ENCODE measurements around the gene PDGFRA. TPM values are rescaled to one million over a fixed set of nuclear protein-coding genes. Genes with fewer than 3 reads are reported as not detected.
A peak's percentile ranks its signal among the peaks of the same experiment; 100 is the strongest.

PDGFRA gene
- total and polyA plus RNA-seq, 9 donors: 192 to 736 (median 245) TPM

DNA sequence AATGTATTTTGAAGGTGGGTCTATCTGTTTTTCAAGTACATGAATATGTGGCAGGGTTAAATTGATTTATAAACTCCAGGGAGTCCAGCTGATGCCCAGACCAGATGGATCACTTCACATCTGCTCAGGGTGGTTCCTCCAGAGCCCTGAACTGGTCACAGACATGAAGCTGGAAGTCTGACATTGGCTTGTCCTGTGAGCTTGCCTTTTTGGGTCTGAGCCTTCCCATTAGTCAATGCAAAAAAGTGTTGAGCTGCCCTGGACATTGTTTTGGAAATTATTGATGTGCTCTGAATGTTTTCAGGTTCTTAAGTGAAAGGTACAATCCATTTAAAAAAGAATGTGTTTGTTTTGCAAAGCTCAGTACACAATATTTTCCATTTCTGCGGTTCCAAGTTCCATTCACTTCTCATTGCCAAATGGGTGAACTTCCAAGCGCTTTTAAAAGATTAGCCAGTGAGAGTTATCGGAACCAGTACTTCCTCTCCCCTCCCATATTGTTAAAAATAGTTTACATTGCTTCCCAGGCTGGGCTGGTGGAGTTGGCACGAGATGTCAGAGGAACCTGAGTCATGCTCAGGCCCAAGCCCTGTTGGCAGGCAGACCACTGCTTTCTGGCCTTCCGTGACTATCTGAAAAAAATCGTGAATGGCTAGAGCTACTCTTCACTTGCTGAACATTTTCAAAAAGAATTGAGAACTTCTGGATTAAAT is 52.1 kb downstream of the PDGFRA start:
- Histone ChIP-seq H3K9me3 (no peaks in the 10 kb centered on the region), H3K36me3 (no peaks in the 10 kb centered on the region), H3K27ac (peak overlapping the region in 1 of 2 donors; percentile 24), H3K4me1 (ENCODE audit: insufficient read depth) (peaks cover 8% of the 10 kb centered on the region), H3K27me3 (no peaks in the 10 kb centered on the region), H3K4me3 (no peak overlapping the region)
- TF ChIP-seq POLR2A (IDR thresholded peaks at IDR 0.05) (no peak), EP300 (IDR thresholded peaks at IDR 0.05) (no peak)
- TF ChIP-seq, protein P1, sequence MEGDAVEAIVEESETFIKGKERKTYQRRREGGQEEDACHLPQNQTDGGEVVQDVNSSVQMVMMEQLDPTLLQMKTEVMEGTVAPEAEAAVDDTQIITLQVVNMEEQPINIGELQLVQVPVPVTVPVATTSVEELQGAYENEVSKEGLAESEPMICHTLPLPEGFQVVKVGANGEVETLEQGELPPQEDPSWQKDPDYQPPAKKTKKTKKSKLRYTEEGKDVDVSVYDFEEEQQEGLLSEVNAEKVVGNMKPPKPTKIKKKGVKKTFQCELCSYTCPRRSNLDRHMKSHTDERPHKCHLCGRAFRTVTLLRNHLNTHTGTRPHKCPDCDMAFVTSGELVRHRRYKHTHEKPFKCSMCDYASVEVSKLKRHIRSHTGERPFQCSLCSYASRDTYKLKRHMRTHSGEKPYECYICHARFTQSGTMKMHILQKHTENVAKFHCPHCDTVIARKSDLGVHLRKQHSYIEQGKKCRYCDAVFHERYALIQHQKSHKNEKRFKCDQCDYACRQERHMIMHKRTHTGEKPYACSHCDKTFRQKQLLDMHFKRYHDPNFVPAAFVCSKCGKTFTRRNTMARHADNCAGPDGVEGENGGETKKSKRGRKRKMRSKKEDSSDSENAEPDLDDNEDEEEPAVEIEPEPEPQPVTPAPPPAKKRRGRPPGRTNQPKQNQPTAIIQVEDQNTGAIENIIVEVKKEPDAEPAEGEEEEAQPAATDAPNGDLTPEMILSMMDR (IDR thresholded peaks at IDR 0.05): no peak
- peak; percentile 64 to 79 (median 76) for DNase-seq
- 1 to 3% (median 2%) methylated on average over 6 of the region's 6 CpGs for WGBS, 3 donors
- intact Hi-C loops (cut with DNase I): no loop called here

DNA sequence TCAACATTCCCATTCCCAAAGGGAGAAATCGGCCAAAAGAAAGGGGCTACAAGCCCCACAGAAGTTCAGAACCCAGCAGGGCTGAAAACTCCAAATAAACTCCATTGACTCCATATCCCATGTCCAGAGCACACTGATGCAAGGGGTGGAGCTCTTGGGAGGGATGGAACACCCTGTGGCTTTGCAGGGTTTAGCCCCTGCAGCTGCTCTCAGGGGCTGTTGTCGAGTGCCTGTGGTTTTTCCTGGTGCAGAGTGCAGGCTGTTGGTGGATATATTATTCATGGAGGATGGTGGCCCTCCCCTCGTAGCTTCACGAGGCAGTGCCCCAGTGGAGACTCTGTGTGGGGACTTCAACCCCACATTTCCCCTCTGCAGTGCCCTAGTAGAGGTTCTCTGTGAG is 53.7 kb downstream of the PDGFRA start:
- 92 to 96% (median 96%) methylated on average over 4 of the region's 4 CpGs for WGBS, 3 donors
- intact Hi-C loops (cut with DNase I): no loop called here
- DNase-seq: no peak
- H3K36me3 ChIP-seq: no peaks in the 10 kb centered on the region
- no peaks in the 10 kb centered on the region for H3K27me3 ChIP-seq
- H3K4me1 ChIP-seq (ENCODE audit: insufficient read depth): peaks cover 5% of the 10 kb centered on the region
- TF ChIP-seq, protein P1 (IDR thresholded peaks at IDR 0.05): no peak
- TF ChIP-seq POLR2A (IDR thresholded peaks at IDR 0.05): no peak
- no peak for TF ChIP-seq EP300 (IDR thresholded peaks at IDR 0.05)
- no peaks in the 10 kb centered on the region for H3K9me3 ChIP-seq
- H3K27ac ChIP-seq: no peak overlapping the region
- H3K4me3 ChIP-seq: no peak overlapping the region

DNA sequence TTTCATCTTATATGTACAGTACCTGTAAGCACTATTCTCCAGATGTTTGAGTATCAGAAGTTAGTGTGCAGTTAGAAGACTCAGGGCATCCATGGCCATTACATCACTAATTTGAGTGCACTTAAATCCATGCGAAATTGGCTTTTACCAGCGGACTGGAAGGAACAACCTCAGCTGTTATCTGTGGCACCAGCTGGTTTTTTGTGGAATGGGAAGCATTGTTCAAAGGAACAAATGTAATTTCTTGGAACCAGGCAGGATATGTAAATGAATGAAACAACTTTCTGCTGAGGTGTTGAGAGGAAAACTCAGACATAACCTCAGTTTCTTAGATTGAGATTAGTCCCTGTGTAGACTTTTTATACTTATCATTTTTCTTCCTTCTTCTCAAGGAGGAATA is 60.2 kb downstream of the PDGFRA start:
- WGBS, 3 donors: 82 to 93% (median 85%) methylated on average over 2 of the region's 2 CpGs
- H3K36me3 ChIP-seq: peaks cover 4% of the 10 kb centered on the region
- DNase-seq: no peak
- no peaks in the 10 kb centered on the region for H3K9me3 ChIP-seq
- no peak overlapping the region for H3K27ac ChIP-seq
- no peak overlapping the region for H3K4me3 ChIP-seq
- H3K27me3 ChIP-seq: no peaks in the 10 kb centered on the region
- no peaks in the 10 kb centered on the region for H3K4me1 ChIP-seq (ENCODE audit: insufficient read depth)
- TF ChIP-seq POLR2A (IDR thresholded peaks at IDR 0.05) (no peak), EP300 (IDR thresholded peaks at IDR 0.05) (no peak)
- TF ChIP-seq, protein P1 (IDR thresholded peaks at IDR 0.05): no peak
- intact Hi-C loops (cut with DNase I): no loop called here

DNA sequence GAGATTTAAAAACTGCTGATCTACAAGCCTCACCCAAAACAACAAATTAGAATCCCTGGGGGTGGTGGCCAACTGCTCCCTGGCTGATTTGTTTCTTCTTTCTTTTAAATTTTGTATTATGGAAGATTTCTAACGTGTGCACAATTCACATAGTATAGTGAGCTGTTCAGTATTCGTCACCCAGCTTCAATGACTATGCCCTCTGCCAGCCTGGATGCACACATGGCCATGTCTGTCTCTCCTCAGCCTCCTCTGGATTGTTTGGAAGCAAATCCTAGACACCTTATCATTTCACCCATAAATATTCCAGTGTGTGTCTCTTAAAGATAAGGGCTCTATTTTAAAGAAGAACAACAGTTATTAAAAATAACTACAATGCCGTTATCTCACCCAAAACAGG is 61.9 kb downstream of the PDGFRA start:
- TF ChIP-seq, protein P1 (IDR thresholded peaks at IDR 0.05): no peak
- no peak for TF ChIP-seq POLR2A (IDR thresholded peaks at IDR 0.05)
- no peak for TF ChIP-seq EP300 (IDR thresholded peaks at IDR 0.05)
- Histone ChIP-seq H3K27ac (no peak overlapping the region), H3K36me3 (peaks cover 4% of the 10 kb centered on the region), H3K4me3 (no peak overlapping the region), H3K4me1 (ENCODE audit: insufficient read depth) (no peaks in the 10 kb centered on the region), H3K27me3 (no peaks in the 10 kb centered on the region), H3K9me3 (no peaks in the 10 kb centered on the region)
- WGBS, 3 donors: 75 to 85% (median 77%) methylated on average over 3 of the region's 3 CpGs
- DNase-seq: no peak
- intact Hi-C loops (cut with DNase I): no loop called here

All from ovary (tissue), 9 donors.